Testis (tissue), 2 donors: Measurements from ENCODE around the gene EFTUD2.

ENCODE experiments used
- CTCF ChIP-seq, 3 experiments: fragments of 450-650 bp in 2 of 3; fragments of 200-600 bp in 1 of 3; sonication (generic) in 1 of 3; IDR thresholded peaks; one replicate each; pipeline ENCODE4 v1.5.1; 2016 to 2019; ENCODE audit warnings: antibody characterized with exemption in 3 of 3, mild to moderate bottlenecking in 2 of 3, moderate library complexity in 1 of 3
- POLR2A ChIP-seq: fragments of 450-650 bp; IDR thresholded peaks from one replicate; pipeline ENCODE4 v1.6.1; 2017; ENCODE audit warnings: antibody characterized with exemption, mild to moderate bottlenecking, moderate library complexity

- no peak for TF ChIP-seq POLR2A
- no peak for TF ChIP-seq CTCF (IDR thresholded peaks at IDR 0.05)
Measured at GRCh38 chr17:44881145-44881544, 18.1 kb downstream of the EFTUD2 start.
